Stomach (tissue), 4 donors: Measurements from ENCODE around the gene XYLT1.
A peak's percentile ranks its signal among the peaks of the same experiment; 100 is the strongest.

Experiments
- CTCF ChIP-seq, 7 experiments: fragments of 450-650 bp in 4 of 7; fragments of 200-600 bp in 3 of 7; sonication (generic) in 3 of 7; IDR thresholded peaks; one replicate each; pipeline ENCODE4 v1.5.1; 2016 to 2019; ENCODE audit warnings: antibody characterized with exemption in 7 of 7, control low read depth in 2 of 7, mild to moderate bottlenecking in 1 of 7
- EP300 ChIP-seq: sonication (generic); formaldehyde crosslinking; IDR thresholded peaks from one replicate; pipeline ENCODE4 v1.6.1; 2017; ENCODE audit warnings: antibody characterized with exemption
- POLR2A ChIP-seq, 4 donors: fragments of 450-650 bp; IDR thresholded peaks; one replicate each; pipeline ENCODE4 v1.6.1; 2016; ENCODE audit warnings: antibody characterized with exemption in 4 of 4, control low read depth in 2 of 4, mild to moderate bottlenecking in 1 of 4, moderate library complexity in 1 of 4

GRCh38 chr16:17211797-17212196 lies 259.0 kb downstream of the XYLT1 start:
- TF ChIP-seq CTCF (IDR thresholded peaks at IDR 0.05) (peak in 1 of 7 experiments; percentile 7), EP300 (no peak), POLR2A (IDR thresholded peaks at IDR 0.05) (no peak)
